HepG2 (cell line): ENCODE measurements around the gene AIFM1. TPM values are rescaled to one million over a fixed set of nuclear protein-coding genes. Genes with fewer than 3 reads are reported as not detected.

Experiments used
- ATAC-seq: fragments of 200-7000 bp; cut with Tn5 transposase; 3 replicates; pipeline ENCODE4 v1.9.1; 2020; ENCODE audit warnings: mild to moderate bottlenecking, moderate library complexity
- BruUV-seq: library from RNA; stranded (reverse); fragments of 400-500 nt; replicated peaks from 2 replicates; lab custom pipeline; 2021; lab: Mats Ljungman, UMichigan
- CTCF ChIA-PET: fragments of 300-600 bp; formaldehyde crosslinking; extraction: SDS; loops from one replicate; lab custom pipeline; 2021; ENCODE audit warnings: low total read pairs, inconsistent platforms, low intra/inter-chr PET ratio; lab: Yijun Ruan, JAX
- POLR2A ChIA-PET: fragments of 350-600 bp; sonication (Branson Sonifier 250); formaldehyde crosslinking; loops from one replicate; lab custom pipeline; 2020; ENCODE audit warnings: antibody characterized with exemption, inconsistent platforms; lab: Yijun Ruan, JAX
- DNase-seq: peaks from one replicate; pipeline ENCODE4 v3.0.0-alpha.2; 2015; ENCODE audit warnings: low spot score
- FAIRE-seq: peaks from 3 replicates; lab custom pipeline; 2011; peaks lifted over from hg19 to GRCh38; lab: Jason Lieb, UNC
- H2AFZ ChIP-seq: one replicate; pipeline ENCODE4 v1.6.1; 2011; ENCODE audit warnings: low read length, inconsistent platforms
- H3K27ac ChIP-seq: fragments of 300-600 bp; 3 replicates; pipeline ENCODE4 v1.8.0; 2011; ENCODE audit warnings: mixed run types, mild to moderate bottlenecking, mixed read lengths, low read length, inconsistent platforms; ENCODE audit not compliant: insufficient read depth; ENCODE audit errors: extremely low read length
- H3K27me3 ChIP-seq, 2 experiments: fragments of 200-600 bp in 1 of 2; 2 replicates in 1 of 2; 3 replicates in 1 of 2; pipeline versions ENCODE4 v1.6.0 to v1.8.0; 2011; ENCODE audit warnings: low read length in 2 of 2, mild to moderate bottlenecking in 2 of 2, moderate library complexity in 2 of 2, inconsistent platforms in 1 of 2; ENCODE audit not compliant: insufficient read depth in 2 of 2, control insufficient read depth in 1 of 2
- H3K36me3 ChIP-seq, 2 experiments: fragments of 200-600 bp in 1 of 2; replicated peaks in 1 of 2; 2 replicates in 1 of 2; 3 replicates in 1 of 2; pipeline versions ENCODE4 v1.5.1 to v1.8.0; 2011; ENCODE audit warnings: low read length in 2 of 2, inconsistent platforms in 1 of 2; ENCODE audit not compliant: insufficient read depth in 2 of 2, control insufficient read depth in 1 of 2
- H3K4me1 ChIP-seq: 2 replicates; pipeline ENCODE4 v1.5.1; 2012; ENCODE audit warnings: low read length, inconsistent platforms; ENCODE audit not compliant: insufficient read depth
- H3K4me2 ChIP-seq: 2 replicates; pipeline ENCODE4 v1.6.0; 2011; ENCODE audit warnings: low read depth, low read length, inconsistent platforms
- H3K4me3 ChIP-seq, 3 experiments: fragments of 200-600 bp in 1 of 3; sonication (generic), shearing (Covaris generic) in 1 of 3; replicated peaks in 1 of 3; 2 replicates each; pipeline ENCODE4 v1.5.1; 2011 to 2016; ENCODE audit warnings: low read length in 3 of 3, inconsistent platforms in 2 of 3, low read depth in 2 of 3, mild to moderate bottlenecking in 2 of 3, control low read depth in 1 of 3, mixed read lengths in 1 of 3; ENCODE audit not compliant: insufficient read depth in 1 of 3
- H3K79me2 ChIP-seq: one replicate; pipeline ENCODE4 v1.6.1; 2011; ENCODE audit warnings: low read length, inconsistent platforms; ENCODE audit not compliant: insufficient read depth
- H3K9ac ChIP-seq: 2 replicates; pipeline ENCODE4 v1.6.0; 2011; ENCODE audit warnings: mild to moderate bottlenecking, low read depth, low read length, inconsistent platforms; ENCODE audit not compliant: insufficient read depth
- H3K9me3 ChIP-seq: 2 replicates; pipeline ENCODE4 v1.5.1; 2012; ENCODE audit warnings: mild to moderate bottlenecking, low read length
- H4K20me1 ChIP-seq: 2 replicates; pipeline ENCODE4 v1.6.0; 2011; ENCODE audit warnings: inconsistent platforms, mild to moderate bottlenecking, low read length, moderate library complexity; ENCODE audit not compliant: insufficient read depth
- ATM ChIP-seq: fragments of 450-650 bp; IDR thresholded peaks from 2 replicates; pipeline ENCODE4 v1.7.1; 2017; ENCODE audit warnings: mild to moderate bottlenecking, borderline replicate concordance
- CCDC6 ChIP-seq: sonication (generic); formaldehyde crosslinking; IDR thresholded peaks from 2 replicates; pipeline ENCODE4 v1.8.1; 2022; ENCODE audit warnings: mild to moderate bottlenecking, missing genetic modification reagents, moderate library complexity
- CENPT ChIP-seq: sonication (generic); formaldehyde crosslinking; IDR thresholded peaks from 2 replicates; pipeline ENCODE4 v1.8.0; 2022; ENCODE audit warnings: low read depth, mild to moderate bottlenecking, moderate library complexity, missing genetic modification reagents
- FIP1L1 ChIP-seq: fragments of 200-400 bp; formaldehyde crosslinking; IDR thresholded peaks from 2 replicates; pipeline ENCODE4 v1.6.1; 2018; ENCODE audit warnings: low read depth, mild to moderate bottlenecking, low read length, moderate library complexity, borderline replicate concordance; ENCODE audit not compliant: insufficient read depth
- HOMEZ ChIP-seq: IDR thresholded peaks from 2 replicates; pipeline ENCODE4 v1.6.1; 2016; ENCODE audit warnings: low read depth
- KDM3A ChIP-seq: IDR thresholded peaks from 2 replicates; pipeline ENCODE4 v1.6.1; 2018; ENCODE audit warnings: low read depth, missing compliant biosample characterization
- KLF11 ChIP-seq: IDR thresholded peaks from 2 replicates; pipeline ENCODE4 v1.6.1; 2016; ENCODE audit warnings: missing compliant biosample characterization
- MTF2 ChIP-seq: sonication (generic); formaldehyde crosslinking; IDR thresholded peaks from 2 replicates; pipeline ENCODE4 v1.5.0; 2020; ENCODE audit warnings: missing genetic modification reagents, borderline replicate concordance
- NFE2 ChIP-seq: sonication (generic); formaldehyde crosslinking; IDR thresholded peaks from 2 replicates; pipeline ENCODE4 v1.4.0; 2020; ENCODE audit warnings: missing genetic modification reagents
- PPARG ChIP-seq: conservative IDR thresholded peaks from 2 replicates; pipeline ENCODE4 v1.6.1; 2016; ENCODE audit warnings: missing biosample characterization, missing genetic modification reagents
- STAG1 ChIP-seq: sonication (generic); formaldehyde crosslinking; IDR thresholded peaks from 2 replicates; pipeline ENCODE4 v1.4.0; 2020; ENCODE audit warnings: missing genetic modification reagents
- TBL1XR1 ChIP-seq: fragments of 150-350 bp; IDR thresholded peaks from 2 replicates; pipeline ENCODE4 v1.6.1; 2014; ENCODE audit warnings: borderline replicate concordance, low read length; ENCODE audit not compliant: partially characterized antibody
- TEAD2 ChIP-seq: sonication (generic); formaldehyde crosslinking; IDR thresholded peaks from 2 replicates; pipeline ENCODE4 v1.9.0; 2021; ENCODE audit warnings: missing genetic modification reagents
- TOPORS ChIP-seq: sonication (generic); formaldehyde crosslinking; IDR thresholded peaks from 2 replicates; pipeline ENCODE4 v1.8.0; 2023; ENCODE audit warnings: mild to moderate bottlenecking, missing genetic modification reagents
- ZNF513 ChIP-seq: sonication (generic); formaldehyde crosslinking; conservative IDR thresholded peaks from 2 replicates; pipeline ENCODE4 v1.5.0; 2020; ENCODE audit warnings: missing genetic modification reagents
- ZNF577 ChIP-seq: sonication (generic); formaldehyde crosslinking; IDR thresholded peaks from 2 replicates; pipeline ENCODE4 v1.4.0; 2020; ENCODE audit warnings: mild to moderate bottlenecking, low read depth, missing genetic modification reagents, borderline replicate concordance
- whole genome bisulfite sequencing: methylation state at CpG from one replicate; pipeline ENCODE4 v1.1.6; 2017; ENCODE audit warnings: low lambda C conversion rate; 5-methylcytosine and 5-hydroxymethylcytosine counted together
- in situ Hi-C: cut with HindIII; loops from 2 replicates; pipeline ENCODE4 v1.10.0; 2017; ENCODE audit warnings: low pct_unique_long_range_greater_than_20kb; ENCODE audit not compliant: extremely low pct_ligation_motif_present
- intact Hi-C: fragments of 100-400 bp; cut with micrococcal nuclease; formaldehyde crosslinking; loops from one replicate; pipeline ENCODE4 v1.10.0; 2022; ENCODE audit not compliant: unreplicated experiment
- polyA plus RNA-seq, 8 experiments: library from polyadenylated mRNA; depleted of rRNA in 3 of 8; stranded (reverse) in 7 of 8; unstranded in 1 of 8; fragments of >200 nt; fragmentation: Illumina TruSeq in 4 of 8; extraction: Trizol in 4 of 8; gene quantifications; 2 replicates each; pipeline versions ENCODE4 v1.2.1 to v1.2.3, GENCODE V29; 2011 to 2016; ENCODE audit warnings: low read depth in 4 of 8, missing spikeins in 1 of 8, mixed read lengths in 1 of 8; ENCODE audit not compliant: insufficient read depth in 1 of 8
- total RNA-seq, 5 experiments: library from RNA; depleted of rRNA; stranded (reverse); fragments of >200 nt; fragmentation: Illumina TruSeq; extraction: Trizol; gene quantifications; 2 replicates each; pipeline ENCODE4 v1.2.3, GENCODE V29; 2016; ENCODE audit warnings: low read depth in 1 of 5
- TF ChIP-seq, protein P1 (sequence below): sonication (generic); formaldehyde crosslinking; IDR thresholded peaks from 2 replicates; pipeline ENCODE4 v1.8.0; 2022; ENCODE audit warnings: low read depth, missing genetic modification reagents

AIFM1 gene
- total and polyA plus RNA-seq, 2 of the 13 experiments (the other 11 are each of a cell fraction or from before 2014, with no cell fraction given), result 42.8 to 46.9 TPM

- TF ChIP-seq FIP1L1 (no peak), STAG1 (CRISPR knock-in tag) (no peak), ZNF577 (no peak), ZNF513 (no peak)
- no peak overlapping the region for H3K9ac ChIP-seq
- no peak overlapping the region for H2AFZ ChIP-seq
- H3K27me3 ChIP-seq, result no peaks in the 10 kb centered on the region
- H3K27ac ChIP-seq, result no peak overlapping the region
- ChIA-PET POLR2A (no interaction called here), CTCF (no interaction called here)
- no peak overlapping the region for H3K4me2 ChIP-seq
- no peaks in the 10 kb centered on the region for H3K9me3 ChIP-seq
- peaks cover 54% of the 10 kb centered on the region for H3K4me1 ChIP-seq
- intact Hi-C loops (no loop called here), in situ Hi-C loops (no loop called here)
- WGBS, result 92% methylated on average over 2 of the region's 8 CpGs
- no peaks in the 10 kb centered on the region for H4K20me1 ChIP-seq
- no peak for ATAC-seq
- no peak overlapping the region for H3K4me3 ChIP-seq
- no peaks in the 10 kb centered on the region for H3K79me2 ChIP-seq
- no peak for FAIRE-seq
- BruUV-seq, result no TSS peak
- no peak for DNase-seq
- H3K36me3 ChIP-seq, result no peaks in the 10 kb centered on the region
Observed at GRCh38 chrX:130094696-130095095, 70.9 kb downstream of the AIFM1 start.

DNA sequence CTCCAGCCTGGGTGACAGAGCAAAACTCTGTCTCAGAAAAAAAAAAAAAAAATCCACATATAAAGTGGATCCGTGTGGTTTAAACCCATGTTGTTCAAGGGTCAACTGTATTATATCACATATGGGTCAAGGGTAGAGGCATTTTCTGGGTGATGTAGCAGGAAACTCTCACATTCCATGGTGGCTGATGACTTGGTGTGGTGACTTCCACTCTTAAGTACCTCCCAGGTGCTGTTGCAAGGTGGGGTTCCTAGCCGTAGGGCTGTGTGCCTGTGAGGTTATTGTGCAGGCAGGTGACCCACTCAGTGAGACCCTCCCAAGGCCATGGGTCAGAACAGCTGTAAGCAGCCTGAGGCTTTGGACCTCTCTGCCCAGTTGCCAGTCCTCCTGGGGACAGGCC, 72.4 kb downstream of the AIFM1 start:
- Histone ChIP-seq H3K9ac (no peak overlapping the region), H3K4me2 (no peak overlapping the region), H3K27ac (no peak overlapping the region), H3K36me3 (no peaks in the 10 kb centered on the region), H3K9me3 (no peaks in the 10 kb centered on the region), H3K27me3 (no peaks in the 10 kb centered on the region), H3K79me2 (no peaks in the 10 kb centered on the region), H4K20me1 (no peaks in the 10 kb centered on the region), H3K4me3 (no peak overlapping the region), H2AFZ (no peak overlapping the region), H3K4me1 (peaks cover 45% of the 10 kb centered on the region)
- in situ Hi-C loops, result no loop called here
- ATAC-seq, result no peak
- no TSS peak for BruUV-seq
- TF ChIP-seq ATM, result no peak
- no peak for TF ChIP-seq KLF11
- no peak for TF ChIP-seq TBL1XR1
- no peak for TF ChIP-seq KDM3A (CRISPR knock-in tag)
- no peak for TF ChIP-seq NFE2 (CRISPR knock-in tag)
- no peak for TF ChIP-seq MTF2 (CRISPR knock-in tag)
- TF ChIP-seq, protein P1, sequence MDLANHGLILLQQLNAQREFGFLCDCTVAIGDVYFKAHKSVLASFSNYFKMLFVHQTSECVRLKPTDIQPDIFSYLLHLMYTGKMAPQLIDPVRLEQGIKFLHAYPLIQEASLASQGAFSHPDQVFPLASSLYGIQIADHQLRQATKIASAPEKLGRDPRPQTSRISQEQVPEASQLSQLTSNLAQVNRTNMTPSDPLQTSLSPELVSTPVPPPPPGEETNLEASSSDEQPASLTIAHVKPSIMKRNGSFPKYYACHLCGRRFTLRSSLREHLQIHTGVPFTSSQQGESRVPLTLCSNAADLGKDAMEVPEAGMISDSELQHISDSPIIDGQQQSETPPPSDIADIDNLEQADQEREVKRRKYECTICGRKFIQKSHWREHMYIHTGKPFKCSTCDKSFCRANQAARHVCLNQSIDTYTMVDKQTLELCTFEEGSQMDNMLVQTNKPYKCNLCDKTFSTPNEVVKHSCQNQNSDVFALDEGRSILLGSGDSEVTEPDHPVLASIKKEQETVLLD (CRISPR knock-in tag), result no peak
- no peak for TF ChIP-seq TEAD2 (CRISPR knock-in tag)
- TF ChIP-seq CCDC6, result no peak
- no peak for TF ChIP-seq HOMEZ
- no peak for TF ChIP-seq CENPT (CRISPR knock-in tag)
- TF ChIP-seq TOPORS (CRISPR knock-in tag), result no peak
- no peak for TF ChIP-seq PPARG (CRISPR knock-in tag)
- POLR2A ChIA-PET, result no interaction called here
- CTCF ChIA-PET, result no interaction called here
- FAIRE-seq, result no peak
- intact Hi-C loops, result no loop called here
- WGBS, result 13% methylated on average over 1 of the region's 2 CpGs
- no peak for DNase-seq
